Type B pancreatic cell (in vitro differentiated cells): ENCODE data around the gene FMN1. TPM values are rescaled to one million over a fixed set of nuclear protein-coding genes. Genes with fewer than 3 reads are reported as not detected.

ENCODE experiments used
- DNase-seq: peaks from one replicate; pipeline ENCODE4 v3.0.0; 2021; ENCODE audit warnings: mixed read lengths; ENCODE audit not compliant: unreplicated experiment; ENCODE audit errors: extremely low spot score
- H3K27ac Mint-ChIP-seq: 2 replicates; pipeline ENCODE4 v1.8.0; 2021; ENCODE audit warnings: mild to moderate bottlenecking, mixed read lengths
- H3K27me3 Mint-ChIP-seq: 2 replicates; pipeline ENCODE4 v1.8.0; 2021; ENCODE audit warnings: mixed read lengths
- H3K36me3 Mint-ChIP-seq: 2 replicates; pipeline ENCODE4 v1.8.0; 2021; ENCODE audit warnings: mixed read lengths
- H3K4me1 Mint-ChIP-seq: one replicate; pipeline ENCODE4 v1.8.0; 2021; ENCODE audit warnings: mixed read lengths; ENCODE audit not compliant: unreplicated experiment
- H3K4me3 Mint-ChIP-seq: 2 replicates; pipeline ENCODE4 v1.8.0; 2021; ENCODE audit warnings: mild to moderate bottlenecking, mixed read lengths
- H3K9me3 Mint-ChIP-seq: 2 replicates; pipeline ENCODE4 v1.8.0; 2021; ENCODE audit warnings: mixed read lengths
- CTCF ChIP-seq: fragments of 200-600 bp; sonication (generic); conservative IDR thresholded peaks from 2 replicates; pipeline ENCODE4 v1.5.0; 2021; ENCODE audit warnings: antibody characterized with exemption, mild to moderate bottlenecking
- total RNA-seq: library from RNA; stranded (reverse); gene quantifications from 2 replicates; pipeline ENCODE4 v1.2.1, GENCODE V29; 2021; ENCODE audit warnings: low replicate concordance

The FMN1 gene
- total RNA-seq, 1 donor from 2014 or later: 22.1 TPM

- no peak for DNase-seq
- TF ChIP-seq CTCF: no peak
- Mint-ChIP-seq H3K27ac (no peak overlapping the region), H3K4me3 (no peak overlapping the region), H3K27me3 (no peaks in the 10 kb centered on the region), H3K36me3 (no peaks in the 10 kb centered on the region), H3K4me1 (peaks cover 33% of the 10 kb centered on the region), H3K9me3 (no peaks in the 10 kb centered on the region)
These were observed 36.1 kb downstream of the FMN1 start for GRCh38 chr15:33158366-33158765.

GRCh38 chr15:33157371-33158037 is 37.0 kb downstream of the FMN1 start:
- DNase-seq: no peak
- Mint-ChIP-seq H3K27me3 (no peaks in the 10 kb centered on the region), H3K9me3 (no peaks in the 10 kb centered on the region), H3K4me3 (no peak overlapping the region), H3K4me1 (peaks cover 36% of the 10 kb centered on the region), H3K27ac (no peak overlapping the region), H3K36me3 (no peaks in the 10 kb centered on the region)
- no peak for TF ChIP-seq CTCF

GRCh38 chr15:33155691-33156420 is 38.7 kb downstream of the FMN1 start:
- no peak for TF ChIP-seq CTCF
- Mint-ChIP-seq H3K4me1 (peaks cover 36% of the 10 kb centered on the region), H3K36me3 (no peaks in the 10 kb centered on the region), H3K27me3 (no peaks in the 10 kb centered on the region), H3K27ac (peak overlapping the region; percentile 87), H3K4me3 (peak overlapping the region; percentile 48), H3K9me3 (no peaks in the 10 kb centered on the region)
- no peak for DNase-seq

- DNase-seq: no peak
- Mint-ChIP-seq H3K4me3 (peak overlapping the region; percentile 30), H3K27me3 (no peaks in the 10 kb centered on the region), H3K9me3 (no peaks in the 10 kb centered on the region), H3K27ac (peak overlapping the region; percentile 87), H3K4me1 (peaks cover 37% of the 10 kb centered on the region), H3K36me3 (no peaks in the 10 kb centered on the region)
- TF ChIP-seq CTCF: no peak
These were observed 40.0 kb downstream of the FMN1 start for GRCh38 chr15:33154351-33155166.

- Mint-ChIP-seq H3K4me1 (peaks cover 39% of the 10 kb centered on the region), H3K27me3 (no peaks in the 10 kb centered on the region), H3K4me3 (no peak overlapping the region), H3K9me3 (no peaks in the 10 kb centered on the region), H3K36me3 (no peaks in the 10 kb centered on the region), H3K27ac (no peak overlapping the region)
- no peak for DNase-seq
- TF ChIP-seq CTCF: no peak
These were observed 41.0 kb downstream of the FMN1 start for GRCh38 chr15:33153548-33153947.
